Dendritic cell treated with granulocyte-macrophage colony-stimulating factor and Interleukin-4, amounts not matched to agents 40 ng/mL and 50 ng/mL, for 4 days (primary cell): ENCODE results near the gene ABCA2.

Experiments
- H3K27ac Mint-ChIP-seq: one replicate; pipeline ENCODE4 v1.8.0; 2022; ENCODE audit warnings: mild to moderate bottlenecking, mixed read lengths
- H3K27me3 Mint-ChIP-seq: one replicate; pipeline ENCODE4 v1.8.0; 2022; ENCODE audit warnings: mild to moderate bottlenecking, mixed read lengths
- H3K36me3 Mint-ChIP-seq: one replicate; pipeline ENCODE4 v1.8.0; 2022; ENCODE audit warnings: low read depth, mixed read lengths
- H3K4me1 Mint-ChIP-seq: one replicate; pipeline ENCODE4 v1.8.0; 2022; ENCODE audit warnings: low read depth, mixed read lengths
- H3K4me3 Mint-ChIP-seq: one replicate; pipeline ENCODE4 v1.8.0; 2022; ENCODE audit warnings: mild to moderate bottlenecking, moderate library complexity, mixed read lengths
- H3K9me3 Mint-ChIP-seq: one replicate; pipeline ENCODE4 v1.8.0; 2022; ENCODE audit warnings: mixed read lengths
- intact Hi-C: fragments of 100-400 bp; cut with micrococcal nuclease; formaldehyde crosslinking; loops from one replicate; pipeline ENCODE4 v1.15.0; 2022

ABCA2 gene

GRCh38 chr9:137015540-137015930, 12.5 kb downstream of the ABCA2 start:
- Mint-ChIP-seq H3K9me3 (no peaks in the 10 kb centered on the region), H3K4me1 (peaks cover 5% of the 10 kb centered on the region), H3K4me3 (no peak overlapping the region), H3K36me3 (peaks cover 91% of the 10 kb centered on the region), H3K27ac (no peak overlapping the region), H3K27me3 (no peaks in the 10 kb centered on the region)
- intact Hi-C loops: no loop called here

- Mint-ChIP-seq H3K27ac (no peak overlapping the region), H3K4me1 (peaks cover 5% of the 10 kb centered on the region), H3K27me3 (no peaks in the 10 kb centered on the region), H3K36me3 (peaks cover 92% of the 10 kb centered on the region), H3K9me3 (no peaks in the 10 kb centered on the region), H3K4me3 (no peak overlapping the region)
- intact Hi-C loops: no loop called here
Measured at GRCh38 chr9:137014776-137015539, 13.1 kb downstream of the ABCA2 start.

GRCh38 chr9:137014166-137014565, 13.9 kb downstream of the ABCA2 start:
- Mint-ChIP-seq H3K36me3 (peaks cover 98% of the 10 kb centered on the region), H3K4me3 (no peak overlapping the region), H3K4me1 (peaks cover 5% of the 10 kb centered on the region), H3K27me3 (no peaks in the 10 kb centered on the region), H3K9me3 (no peaks in the 10 kb centered on the region), H3K27ac (no peak overlapping the region)
- intact Hi-C loops: no loop called here

- Mint-ChIP-seq H3K27me3 (no peaks in the 10 kb centered on the region), H3K27ac (no peak overlapping the region), H3K4me1 (peaks cover 2% of the 10 kb centered on the region), H3K36me3 (peaks cover 97% of the 10 kb centered on the region), H3K4me3 (no peak overlapping the region), H3K9me3 (no peaks in the 10 kb centered on the region)
- intact Hi-C loops: no loop called here
Measured at GRCh38 chr9:137013571-137013940, 14.5 kb downstream of the ABCA2 start.

- Mint-ChIP-seq H3K4me1 (no peaks in the 10 kb centered on the region), H3K9me3 (no peaks in the 10 kb centered on the region), H3K27me3 (no peaks in the 10 kb centered on the region), H3K27ac (no peak overlapping the region), H3K36me3 (peaks cover 97% of the 10 kb centered on the region), H3K4me3 (no peak overlapping the region)
- intact Hi-C loops: no loop called here
Measured at GRCh38 chr9:137012694-137013570, 15.1 kb downstream of the ABCA2 start.

- Mint-ChIP-seq H3K27ac (no peak overlapping the region), H3K9me3 (no peaks in the 10 kb centered on the region), H3K4me3 (no peak overlapping the region), H3K27me3 (no peaks in the 10 kb centered on the region), H3K36me3 (peaks cover 91% of the 10 kb centered on the region), H3K4me1 (no peaks in the 10 kb centered on the region)
- intact Hi-C loops: no loop called here
Measured at GRCh38 chr9:137011907-137012675, 15.9 kb downstream of the ABCA2 start.

GRCh38 chr9:137011156-137011555, 16.9 kb downstream of the ABCA2 start:
- intact Hi-C loops: no loop called here
- Mint-ChIP-seq H3K4me1 (peaks cover 6% of the 10 kb centered on the region), H3K27ac (no peak overlapping the region), H3K9me3 (no peaks in the 10 kb centered on the region), H3K36me3 (peaks cover 82% of the 10 kb centered on the region), H3K4me3 (no peak overlapping the region), H3K27me3 (peaks cover 5% of the 10 kb centered on the region)

GRCh38 chr9:137009938-137010732, 17.9 kb downstream of the ABCA2 start:
- intact Hi-C loops: no loop called here
- peaks cover 9% of the 10 kb centered on the region for H3K4me1 Mint-ChIP-seq
- H3K4me3 Mint-ChIP-seq: no peak overlapping the region
- no peak overlapping the region for H3K27ac Mint-ChIP-seq
- H3K36me3 Mint-ChIP-seq: peaks cover 72% of the 10 kb centered on the region
- peaks cover under 1% of the 10 kb centered on the region for H3K9me3 Mint-ChIP-seq
- H3K27me3 Mint-ChIP-seq: peaks cover 8% of the 10 kb centered on the region

GRCh38 chr9:137009217-137009616, 18.8 kb downstream of the ABCA2 start:
- Mint-ChIP-seq H3K9me3 (peaks cover 8% of the 10 kb centered on the region), H3K27me3 (peaks cover 8% of the 10 kb centered on the region), H3K36me3 (peaks cover 62% of the 10 kb centered on the region), H3K4me1 (peaks cover 9% of the 10 kb centered on the region), H3K4me3 (no peak overlapping the region), H3K27ac (no peak overlapping the region)
- intact Hi-C loops: no loop called here

- H3K4me1 Mint-ChIP-seq: peaks cover 9% of the 10 kb centered on the region
- intact Hi-C loops: no loop called here
- H3K9me3 Mint-ChIP-seq: peaks cover 8% of the 10 kb centered on the region
- peaks cover 8% of the 10 kb centered on the region for H3K27me3 Mint-ChIP-seq
- no peak overlapping the region for H3K4me3 Mint-ChIP-seq
- peaks cover 53% of the 10 kb centered on the region for H3K36me3 Mint-ChIP-seq
- H3K27ac Mint-ChIP-seq: no peak overlapping the region
Measured at GRCh38 chr9:137008312-137008711, 19.7 kb downstream of the ABCA2 start.

- peaks cover 51% of the 10 kb centered on the region for H3K36me3 Mint-ChIP-seq
- intact Hi-C loops: no loop called here
- peaks cover 8% of the 10 kb centered on the region for H3K9me3 Mint-ChIP-seq
- no peak overlapping the region for H3K27ac Mint-ChIP-seq
- H3K4me1 Mint-ChIP-seq: peaks cover 9% of the 10 kb centered on the region
- H3K4me3 Mint-ChIP-seq: no peak overlapping the region
- peaks cover 8% of the 10 kb centered on the region for H3K27me3 Mint-ChIP-seq
Measured at GRCh38 chr9:137007816-137008270, 20.2 kb downstream of the ABCA2 start.

GRCh38 chr9:137007108-137007815, 20.8 kb downstream of the ABCA2 start:
- H3K4me1 Mint-ChIP-seq: peaks cover 9% of the 10 kb centered on the region
- H3K27me3 Mint-ChIP-seq: peaks cover 8% of the 10 kb centered on the region
- no peak overlapping the region for H3K4me3 Mint-ChIP-seq
- intact Hi-C loops: no loop called here
- H3K27ac Mint-ChIP-seq: no peak overlapping the region
- H3K36me3 Mint-ChIP-seq: peaks cover 45% of the 10 kb centered on the region
- H3K9me3 Mint-ChIP-seq: peaks cover 8% of the 10 kb centered on the region
